CD4-positive, alpha-beta T cell (primary cell): ENCODE measurements around the gene SPDYC. TPM values are rescaled to one million over a fixed set of nuclear protein-coding genes. Genes with fewer than 3 reads are reported as not detected.
A peak's percentile ranks its signal among the peaks of the same experiment; 100 is the strongest.

ENCODE experiments used
- ATAC-seq: fragments of 200-7000 bp; cut with Tn5 transposase; one replicate; pipeline ENCODE4 v1.10.0; 2022; ENCODE audit warnings: mild to moderate bottlenecking; ENCODE audit not compliant: poor library complexity
- CTCF ChIA-PET: fragments of 350-600 bp; sonication (Branson Sonifier 250); formaldehyde crosslinking; loops from one replicate; lab custom pipeline; 2021; ENCODE audit warnings: antibody characterized with exemption, inconsistent platforms; lab: Charles Lee
- POLR2A ChIA-PET: fragments of 350-600 bp; sonication (Branson Sonifier 250); formaldehyde crosslinking; loops from one replicate; lab custom pipeline; 2021; ENCODE audit warnings: antibody characterized with exemption, inconsistent platforms; lab: Charles Lee
- DNase-seq, 14 experiments: peaks; one replicate each; pipeline ENCODE4 v3.0.0-alpha.2; 2013 to 2020; ENCODE audit warnings: mixed read lengths in 2 of 14
- H3K27ac ChIP-seq, 2 donors: one replicate each; pipeline versions ENCODE4 v1.5.1 to v1.7.0; 2013; ENCODE audit warnings: low read length in 2 of 2, low read depth in 1 of 2, mild to moderate bottlenecking in 1 of 2
- H3K27me3 ChIP-seq, 2 experiments: 1 replicate in 1 of 2; 2 replicates in 1 of 2; pipeline versions ENCODE4 v1.6.1 to v1.7.0; 2013; ENCODE audit warnings: low read length in 2 of 2, control low read depth in 1 of 2, mild to moderate bottlenecking in 1 of 2, moderate library complexity in 1 of 2; ENCODE audit not compliant: insufficient read depth in 2 of 2, control insufficient read depth in 1 of 2
- H3K36me3 ChIP-seq: one replicate; pipeline ENCODE4 v1.6.1; 2013; ENCODE audit warnings: low read length, control low read depth; ENCODE audit not compliant: insufficient read depth
- H3K4me1 ChIP-seq: one replicate; pipeline ENCODE4 v1.6.1; 2013; ENCODE audit warnings: low read length, control low read depth; ENCODE audit not compliant: insufficient read depth
- H3K4me3 ChIP-seq: one replicate; pipeline ENCODE4 v1.5.1; 2013; ENCODE audit warnings: mild to moderate bottlenecking, low read length, moderate library complexity
- H3K9me3 ChIP-seq, 2 experiments: 1 replicate in 1 of 2; 2 replicates in 1 of 2; pipeline versions ENCODE4 v1.6.1 to v1.7.0; 2013; ENCODE audit warnings: low read length in 2 of 2, mild to moderate bottlenecking in 2 of 2, control low read depth in 1 of 2, moderate library complexity in 1 of 2; ENCODE audit not compliant: control insufficient read depth in 1 of 2, insufficient read depth in 1 of 2
- H3K27ac Mint-ChIP-seq: one replicate; pipeline ENCODE4 v1.8.0; 2020; ENCODE audit warnings: mixed read lengths
- H3K27me3 Mint-ChIP-seq: one replicate; pipeline ENCODE4 v1.8.0; 2021; ENCODE audit warnings: mixed read lengths
- H3K36me3 Mint-ChIP-seq: one replicate; pipeline ENCODE4 v1.8.0; 2021; ENCODE audit warnings: low read depth, mixed read lengths
- H3K4me1 Mint-ChIP-seq: one replicate; pipeline ENCODE4 v1.8.0; 2021; ENCODE audit warnings: low read depth, mixed read lengths
- H3K4me3 Mint-ChIP-seq: one replicate; pipeline ENCODE4 v1.8.0; 2020; ENCODE audit warnings: mild to moderate bottlenecking, mixed read lengths
- H3K9me3 Mint-ChIP-seq: one replicate; pipeline ENCODE4 v1.8.0; 2020; ENCODE audit warnings: mixed read lengths
- intact Hi-C, 2 experiments: fragments of 100-400 bp; cut with DNase I in 1 of 2; cut with micrococcal nuclease in 1 of 2; formaldehyde crosslinking; loops; one replicate each; pipeline versions ENCODE4 v1.15.1 to v1.9.0; 2023 to 2025; cut with DNase I, micrococcal nuclease
- total RNA-seq, 174 experiments: library from RNA in 2 of 174; stranded (reverse) in 2 of 174; gene quantifications; one replicate each; pipeline ENCODE4 v1.2.3 and lab custom pipeline; 2021 to 2026
- TF ChIP-seq, protein P1 (sequence below): fragments of 200-600 bp; IDR thresholded peaks from one replicate; pipeline ENCODE4 v1.8.0; 2022; ENCODE audit warnings: antibody characterized with exemption, mild to moderate bottlenecking

Gene SPDYC
- total RNA-seq, 2 experiments from 2014 or later: not detected

DNA sequence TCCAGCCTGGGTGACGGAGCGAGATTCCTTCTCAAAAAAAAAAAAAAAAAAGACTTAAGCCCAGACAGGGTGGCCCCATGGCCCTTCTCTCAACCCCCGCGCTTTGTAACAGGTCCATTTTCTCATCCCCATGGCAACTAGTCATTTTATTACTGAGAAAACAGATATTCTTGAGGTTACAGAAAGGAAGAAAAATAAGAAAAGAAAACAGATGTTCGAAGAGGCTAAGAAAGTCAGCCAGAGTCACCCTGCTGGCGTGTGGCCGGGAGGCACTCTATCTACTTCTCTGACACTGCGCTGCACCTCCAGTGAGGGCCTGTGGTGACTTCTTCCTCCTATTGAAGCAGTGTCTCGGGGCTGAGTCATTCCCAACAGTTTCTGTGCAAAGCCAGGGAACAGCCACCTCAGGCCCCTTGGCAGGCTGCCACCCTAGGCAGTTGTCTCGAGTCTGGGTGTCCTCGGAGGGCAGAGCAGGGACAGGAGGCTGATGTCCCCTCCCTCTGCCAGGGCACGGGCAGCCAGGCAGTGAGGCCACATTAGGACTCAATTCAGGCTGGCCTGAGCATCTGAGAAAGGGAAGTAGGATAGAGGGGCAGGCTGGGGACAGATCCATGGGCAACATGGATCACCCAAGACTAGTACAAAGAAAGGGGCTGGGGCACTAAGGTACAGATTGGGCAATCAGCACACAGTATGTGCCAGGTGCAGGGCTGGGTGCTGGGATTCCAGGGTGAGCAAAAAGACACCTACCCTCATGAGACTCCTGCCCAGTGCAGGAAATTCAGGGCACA is 19.3 kb upstream of the SPDYC start:
- no peak overlapping the region for H3K27ac ChIP-seq
- H3K9me3 ChIP-seq: no peaks in the 10 kb centered on the region
- H3K27me3 Mint-ChIP-seq: no peaks in the 10 kb centered on the region
- H3K36me3 ChIP-seq: no peaks in the 10 kb centered on the region
- CTCF ChIA-PET: no interaction called here
- H3K4me3 Mint-ChIP-seq: no peak overlapping the region
- ATAC-seq: no peak
- POLR2A ChIA-PET: no interaction called here
- intact Hi-C loops: loop anchor here in 1 of 2 experiments (5.0 kb wide), 1 partner anchor 147 kb away; no protein-coding TSS in a partner anchor
- H3K27ac Mint-ChIP-seq: no peak overlapping the region
- H3K4me3 ChIP-seq: no peak overlapping the region
- TF ChIP-seq, protein P1, sequence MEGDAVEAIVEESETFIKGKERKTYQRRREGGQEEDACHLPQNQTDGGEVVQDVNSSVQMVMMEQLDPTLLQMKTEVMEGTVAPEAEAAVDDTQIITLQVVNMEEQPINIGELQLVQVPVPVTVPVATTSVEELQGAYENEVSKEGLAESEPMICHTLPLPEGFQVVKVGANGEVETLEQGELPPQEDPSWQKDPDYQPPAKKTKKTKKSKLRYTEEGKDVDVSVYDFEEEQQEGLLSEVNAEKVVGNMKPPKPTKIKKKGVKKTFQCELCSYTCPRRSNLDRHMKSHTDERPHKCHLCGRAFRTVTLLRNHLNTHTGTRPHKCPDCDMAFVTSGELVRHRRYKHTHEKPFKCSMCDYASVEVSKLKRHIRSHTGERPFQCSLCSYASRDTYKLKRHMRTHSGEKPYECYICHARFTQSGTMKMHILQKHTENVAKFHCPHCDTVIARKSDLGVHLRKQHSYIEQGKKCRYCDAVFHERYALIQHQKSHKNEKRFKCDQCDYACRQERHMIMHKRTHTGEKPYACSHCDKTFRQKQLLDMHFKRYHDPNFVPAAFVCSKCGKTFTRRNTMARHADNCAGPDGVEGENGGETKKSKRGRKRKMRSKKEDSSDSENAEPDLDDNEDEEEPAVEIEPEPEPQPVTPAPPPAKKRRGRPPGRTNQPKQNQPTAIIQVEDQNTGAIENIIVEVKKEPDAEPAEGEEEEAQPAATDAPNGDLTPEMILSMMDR: no peak
- peak in 3 of 14 experiments; percentile 18 to 74 (median 69) for DNase-seq
- H3K9me3 Mint-ChIP-seq: no peaks in the 10 kb centered on the region
- no peaks in the 10 kb centered on the region for H3K36me3 Mint-ChIP-seq
- no peaks in the 10 kb centered on the region for H3K4me1 Mint-ChIP-seq
- no peaks in the 10 kb centered on the region for H3K4me1 ChIP-seq
- H3K27me3 ChIP-seq: no peaks in the 10 kb centered on the region

DNA sequence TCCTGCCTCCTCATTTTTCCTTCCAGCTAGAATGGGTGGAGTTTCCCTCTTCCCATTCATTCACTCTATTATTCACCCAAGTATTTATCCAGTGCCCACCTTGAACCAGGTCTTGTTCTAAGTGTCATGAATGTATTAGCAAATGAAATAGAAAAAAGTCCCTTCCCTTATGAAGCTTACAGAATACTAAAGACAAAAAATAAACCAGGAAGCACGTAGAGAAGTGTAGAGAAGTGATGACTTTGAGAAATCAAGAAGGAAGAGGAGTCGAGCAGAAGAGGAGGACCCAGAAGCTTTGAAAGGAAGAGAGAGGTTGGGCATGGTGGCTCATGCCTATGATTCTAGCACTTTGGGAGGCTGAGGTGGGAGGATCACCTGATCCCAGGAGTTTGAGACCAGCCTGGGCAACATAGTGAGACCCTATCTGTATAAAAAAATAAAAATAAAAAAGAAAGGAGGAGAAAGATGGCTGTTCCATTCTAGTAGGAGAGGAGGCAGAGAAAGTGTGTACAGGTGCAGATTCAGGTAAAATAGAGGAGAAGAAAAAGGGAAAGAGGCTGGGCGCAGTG is 18.6 kb upstream of the SPDYC start:
- ChIA-PET CTCF (no interaction called here), POLR2A (interaction anchor here (0.7 kb wide), 1 partner anchor 16 kb away, joined by 3 read pairs; no protein-coding TSS in a partner anchor)
- TF ChIP-seq, protein P1: no peak
- Histone ChIP-seq H3K27ac (no peak overlapping the region), H3K9me3 (no peaks in the 10 kb centered on the region), H3K36me3 (no peaks in the 10 kb centered on the region), H3K4me1 (no peaks in the 10 kb centered on the region), H3K27me3 (no peaks in the 10 kb centered on the region), H3K4me3 (no peak overlapping the region)
- intact Hi-C loops: loop anchor here in 1 of 2 experiments (5.0 kb wide), 1 partner anchor 146 kb away; no protein-coding TSS in a partner anchor
- H3K4me3 Mint-ChIP-seq: no peak overlapping the region
- H3K9me3 Mint-ChIP-seq: no peaks in the 10 kb centered on the region
- DNase-seq (no peak), ATAC-seq (no peak)
- no peaks in the 10 kb centered on the region for H3K27me3 Mint-ChIP-seq
- no peak overlapping the region for H3K27ac Mint-ChIP-seq
- H3K4me1 Mint-ChIP-seq: no peaks in the 10 kb centered on the region
- no peaks in the 10 kb centered on the region for H3K36me3 Mint-ChIP-seq

DNA sequence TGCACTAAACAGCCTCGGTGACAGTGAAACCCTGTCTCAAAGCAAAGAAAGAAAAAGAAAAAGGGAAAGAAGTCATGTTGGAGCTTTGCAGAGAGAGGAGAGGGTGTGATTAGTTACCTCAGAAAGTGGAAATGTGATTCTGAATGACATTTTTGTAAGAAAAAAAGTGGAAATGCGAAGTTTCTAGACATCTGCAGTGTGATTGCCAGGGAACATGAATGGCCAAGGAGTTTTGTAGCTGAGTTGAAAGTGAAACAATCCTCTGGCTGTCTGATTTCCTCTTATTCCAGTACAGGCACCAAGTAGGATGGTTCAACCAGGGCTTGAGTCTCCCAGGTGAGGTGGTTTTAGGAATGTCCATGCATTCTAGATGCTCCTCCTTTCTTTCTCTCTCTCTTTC is 17.9 kb upstream of the SPDYC start:
- H3K9me3 Mint-ChIP-seq: no peaks in the 10 kb centered on the region
- no peaks in the 10 kb centered on the region for H3K36me3 ChIP-seq
- TF ChIP-seq, protein P1: no peak
- no peak overlapping the region for H3K4me3 ChIP-seq
- ATAC-seq: no peak
- no peaks in the 10 kb centered on the region for H3K27me3 ChIP-seq
- ChIA-PET POLR2A (interaction anchor here (0.7 kb wide), 1 partner anchor 17 kb away, joined by 3 read pairs; no protein-coding TSS in a partner anchor), CTCF (no interaction called here)
- H3K9me3 ChIP-seq: no peaks in the 10 kb centered on the region
- no peaks in the 10 kb centered on the region for H3K27me3 Mint-ChIP-seq
- no peak overlapping the region for H3K27ac ChIP-seq
- no peak overlapping the region for H3K4me3 Mint-ChIP-seq
- intact Hi-C loops: loop anchor here in 1 of 2 experiments (5.0 kb wide), 1 partner anchor 145 kb away; no protein-coding TSS in a partner anchor
- no peaks in the 10 kb centered on the region for H3K36me3 Mint-ChIP-seq
- no peak overlapping the region for H3K27ac Mint-ChIP-seq
- no peak for DNase-seq
- no peaks in the 10 kb centered on the region for H3K4me1 Mint-ChIP-seq
- no peaks in the 10 kb centered on the region for H3K4me1 ChIP-seq
